K562 (cell line): Measurements from ENCODE around the gene RNASE7. TPM values are rescaled to one million over a fixed set of nuclear protein-coding genes. Genes with fewer than 3 reads are reported as not detected.

Source experiments
- CBX5 ChIP-seq: IDR thresholded peaks from 2 replicates; pipeline ENCODE4 v1.6.1; 2014; ENCODE audit warnings: low read depth, borderline replicate concordance
- CTBP1 ChIP-seq: fragments of 450-650 bp; IDR thresholded peaks from 2 replicates; pipeline ENCODE4 v1.6.1; 2016; ENCODE audit warnings: borderline replicate concordance
- FOXM1 ChIP-seq, 2 experiments: fragments of 450-650 bp in 1 of 2; sonication (generic) in 1 of 2; formaldehyde crosslinking in 1 of 2; IDR thresholded peaks; 2 replicates each; pipeline versions ENCODE4 v1.6.1 to v1.9.0; 2017 to 2022; ENCODE audit warnings: low read depth in 2 of 2, mild to moderate bottlenecking in 2 of 2, missing genetic modification reagents in 1 of 2, moderate library complexity in 1 of 2
- GTF2F1 ChIP-seq: IDR thresholded peaks from 2 replicates; pipeline ENCODE4 v1.6.1; 2011; ENCODE audit warnings: low read depth, low read length, improper control_type of control experiment
- IRF1 ChIP-seq: sonication (generic); formaldehyde crosslinking; IDR thresholded peaks from 2 replicates; pipeline ENCODE4 v1.8.0; 2022; ENCODE audit warnings: missing genetic modification reagents, mild to moderate bottlenecking, borderline replicate concordance
- IRF9 ChIP-seq: fragments of 450-650 bp; IDR thresholded peaks from 2 replicates; pipeline ENCODE4 v1.6.1; 2016; ENCODE audit warnings: missing biosample characterization, missing genetic modification characterization
- JUN ChIP-seq, 2 experiments: sonication (generic) in 1 of 2; formaldehyde crosslinking in 1 of 2; IDR thresholded peaks; 2 replicates each; pipeline versions ENCODE4 v1.6.1 to v1.8.0; 2012 to 2022; ENCODE audit warnings: borderline replicate concordance in 2 of 2, mild to moderate bottlenecking in 2 of 2, improper control_type of control experiment in 1 of 2, low read depth in 1 of 2, low read length in 1 of 2, missing genetic modification reagents in 1 of 2
- L3MBTL2 ChIP-seq: fragments of 450-650 bp; IDR thresholded peaks from 2 replicates; pipeline ENCODE4 v1.6.1; 2016; ENCODE audit warnings: mild to moderate bottlenecking, moderate library complexity
- MBD2 ChIP-seq: sonication (generic); IDR thresholded peaks from 2 replicates; pipeline ENCODE4 v1.6.1; 2016; ENCODE audit warnings: low read depth, borderline replicate concordance
- NFIX ChIP-seq: fragments of 250-450 bp; sonication (Bioruptor Pico); IDR thresholded peaks from 2 replicates; pipeline ENCODE4 v1.4.0; 2020; ENCODE audit warnings: low read depth, mild to moderate bottlenecking, moderate library complexity
- RAD21 ChIP-seq, 2 experiments: fragments of 250-450 bp in 1 of 2; fragments of 450-650 bp in 1 of 2; sonication (Bioruptor Pico) in 1 of 2; formaldehyde crosslinking in 1 of 2; IDR thresholded peaks in 1 of 2; conservative IDR thresholded peaks in 1 of 2; 2 replicates each; pipeline versions ENCODE4 v1.4.0 to v1.8.0; 2020 to 2022; ENCODE audit warnings: mild to moderate bottlenecking in 2 of 2, moderate library complexity in 1 of 2
- RFX1 ChIP-seq: fragments of 450-650 bp; IDR thresholded peaks from 2 replicates; pipeline ENCODE4 v1.6.1; 2016; ENCODE audit warnings: mild to moderate bottlenecking, moderate library complexity
- SLC30A9 ChIP-seq: fragments of 250-450 bp; sonication (Bioruptor Pico); IDR thresholded peaks from 2 replicates; pipeline ENCODE4 v1.8.0; 2022; ENCODE audit warnings: mild to moderate bottlenecking, moderate library complexity
- XRCC5 ChIP-seq: fragments of 200-400 bp; formaldehyde crosslinking; IDR thresholded peaks from 2 replicates; pipeline ENCODE4 v1.6.1; 2017; ENCODE audit warnings: low read depth, mild to moderate bottlenecking, low read length
- ZBTB33 ChIP-seq: sonication (generic); formaldehyde crosslinking; IDR thresholded peaks from 2 replicates; pipeline ENCODE4 v1.8.1; 2023; ENCODE audit warnings: mild to moderate bottlenecking, missing genetic modification reagents
- ZBTB9 ChIP-seq: fragments of 450-650 bp; formaldehyde crosslinking; IDR thresholded peaks from 2 replicates; pipeline ENCODE4 v1.4.0; 2020; ENCODE audit warnings: mild to moderate bottlenecking, moderate library complexity
- ZNF449 ChIP-seq: fragments of 250-450 bp; sonication (Bioruptor Pico); IDR thresholded peaks from 2 replicates; pipeline ENCODE4 v1.8.0; 2022; ENCODE audit warnings: moderate library complexity, mild to moderate bottlenecking, inconsistent platforms
- polyA plus RNA-seq, 8 experiments: library from polyadenylated mRNA; depleted of rRNA in 4 of 8; stranded (reverse) in 5 of 8; unstranded in 3 of 8; fragments of >200 nt; fragmentation: Nextera tagmentation in 2 of 8; fragmentation: Illumina TruSeq in 1 of 8; extraction: Ambion mirVana in 2 of 8; extraction: Trizol in 1 of 8; gene quantifications; 2 replicates each; pipeline versions ENCODE4 v1.2.1 to v1.2.3, GENCODE V29; 2011 to 2014; ENCODE audit warnings: inconsistent platforms in 1 of 8, missing spikeins in 1 of 8
- total RNA-seq, 7 experiments: library from RNA; depleted of rRNA in 6 of 7; stranded (reverse); fragments of >200 nt in 6 of 7; fragmentation: Illumina TruSeq in 2 of 7; extraction: Trizol in 2 of 7; gene quantifications; 2 replicates each; pipeline versions ENCODE4 v1.2.1 to v1.2.3, GENCODE V29; 2011 to 2021; ENCODE audit warnings: low replicate concordance in 1 of 7

The RNASE7 gene
- total and polyA plus RNA-seq, 9 of the 15 experiments (the other 6 are each of a cell fraction or from before 2014, with no cell fraction given), result not detected

GRCh38 chr14:21092273-21093011, 50.3 kb downstream of the RNASE7 start (continued):
- no peak for TF ChIP-seq ZBTB9
- TF ChIP-seq IRF1, result no peak
- no peak for TF ChIP-seq GTF2F1
- peak; percentile 98 for TF ChIP-seq ZBTB33
- TF ChIP-seq FOXM1 (IDR thresholded peaks at IDR 0.05; ENCODE audit: low read depth), result no peak
- TF ChIP-seq FOXM1 (CRISPR knock-in tag; IDR thresholded peaks at IDR 0.05; ENCODE audit: low read depth), result no peak
- TF ChIP-seq ZNF449 (CRISPR knock-in tag), result no peak
- TF ChIP-seq MBD2, result no peak
- peak; percentile 43; the same call in 1 of the 2 replicates for TF ChIP-seq CBX5
- TF ChIP-seq RFX1, result no peak
- peak; percentile 27; the same call in 1 of the 2 replicates for TF ChIP-seq CTBP1
- peak; percentile 77 for TF ChIP-seq XRCC5
- peak; percentile 49; the same call in 1 of the 2 replicates for TF ChIP-seq L3MBTL2
- TF ChIP-seq SLC30A9 (CRISPR knock-in tag), result no peak
- TF ChIP-seq RAD21 (CRISPR knock-in tag; conservative IDR thresholded peaks at IDR 0.05 in 1 of 2, IDR thresholded peaks at IDR 0.05 in 1 of 2), result peak; percentile 92 to 98
- TF ChIP-seq JUN (IDR thresholded peaks at IDR 0.05; ENCODE audit: borderline replicate concordance, low read depth, low read length), result 0 out of 2 replicates have a peak, but pooled peaks have one; percentile 31
- TF ChIP-seq JUN (CRISPR knock-in tag; IDR thresholded peaks at IDR 0.05; ENCODE audit: borderline replicate concordance), result no peak
- TF ChIP-seq NFIX, result no peak
- TF ChIP-seq IRF9 (tag), result no peak
